HTERT RPE-1 (cell line): ENCODE data around the gene PARVB.

Experiments used
- in situ Hi-C: fragments of 300-500 bp; cut with MboI; formaldehyde crosslinking; loops from 4 replicates; pipeline ENCODE4 v1.14.3; 2020; ENCODE audit warnings: low sequenced_read_pairs

Gene PARVB

DNA sequence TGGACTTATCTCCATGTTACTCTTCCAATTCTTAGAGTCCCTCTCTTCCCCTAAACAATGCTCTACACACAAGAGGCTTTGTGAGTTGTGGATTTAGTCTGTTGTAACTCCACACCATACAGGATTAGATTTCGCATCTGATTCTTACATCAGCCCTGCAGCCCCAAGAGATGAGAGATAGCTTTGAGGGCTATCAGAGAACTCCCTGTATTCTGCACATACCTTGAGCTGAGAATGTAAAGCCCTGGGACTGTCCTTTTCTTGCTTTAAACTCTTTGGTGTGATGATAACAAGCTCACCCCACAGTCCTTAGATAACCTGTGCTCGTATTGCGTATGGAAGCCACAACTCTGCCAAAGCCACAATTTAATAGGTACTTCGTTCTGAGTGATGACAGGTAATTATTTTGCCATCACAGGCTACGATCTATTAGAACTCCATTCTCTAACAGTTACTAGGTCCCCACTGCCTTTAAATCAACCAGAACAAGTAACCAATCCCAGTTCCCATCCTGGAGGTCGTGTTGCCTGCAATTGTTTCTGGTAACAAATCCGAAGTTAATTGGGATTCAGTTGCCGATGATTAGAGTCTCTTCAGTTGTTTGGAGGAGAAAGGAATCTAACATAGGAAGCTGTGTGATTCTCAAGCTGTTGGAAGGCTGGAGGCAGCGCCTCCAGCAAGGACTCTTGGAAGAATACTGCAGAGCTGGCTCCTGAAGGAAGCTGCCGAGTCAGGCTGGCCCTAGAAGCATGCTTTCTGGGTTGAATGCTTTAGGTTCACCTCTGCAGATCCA is 155.3 kb downstream of the PARVB start:
- in situ Hi-C loops = no loop called here

DNA sequence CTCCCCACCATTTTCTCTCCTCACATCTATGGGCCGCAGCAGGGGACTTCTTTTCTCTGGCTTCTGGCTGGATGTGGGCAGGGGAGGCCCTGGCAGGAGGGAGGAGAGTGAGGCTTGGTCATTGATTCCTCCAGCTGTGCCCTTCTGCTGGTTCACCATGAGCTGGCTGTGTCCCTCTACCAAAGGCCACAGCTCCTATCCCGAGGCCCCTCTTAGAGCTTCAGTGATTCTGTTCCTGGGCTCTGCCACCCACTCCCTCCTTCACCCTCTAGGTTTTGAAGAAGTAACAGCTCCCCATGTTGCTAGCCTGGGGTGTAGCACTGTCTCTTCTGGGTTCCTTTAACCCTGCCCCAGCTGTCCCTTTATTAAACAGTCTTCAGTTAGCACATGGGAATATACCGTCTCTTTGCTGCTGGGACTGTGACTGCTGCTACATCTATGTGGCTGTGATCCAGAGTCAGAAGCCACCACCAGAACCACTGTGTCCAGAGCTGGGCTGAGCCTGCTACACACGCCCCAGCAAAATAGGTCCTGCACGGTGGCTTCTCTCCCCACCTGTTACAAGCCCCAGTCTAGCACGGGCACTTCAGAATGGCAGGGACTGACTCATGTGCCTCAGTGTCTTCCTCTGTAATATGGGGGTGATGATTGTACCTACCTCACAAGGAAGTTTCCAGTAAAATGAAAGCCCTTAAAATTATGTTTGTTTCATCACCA is 156.0 kb downstream of the PARVB start:
- in situ Hi-C loops = no loop called here

- in situ Hi-C loops = no loop called here
These were observed 156.6 kb downstream of the PARVB start, which contains the start of gene PARVG for GRCh38 chr22:44180706-44181032. Gene PARVG (plus strand): TSS chr22:44180925. CDS start chr22:44183330, 2,405 bp downstream.

GRCh38 chr22:44181033-44181911 is 157.2 kb downstream of the PARVB start:
- in situ Hi-C loops = no loop called here

DNA sequence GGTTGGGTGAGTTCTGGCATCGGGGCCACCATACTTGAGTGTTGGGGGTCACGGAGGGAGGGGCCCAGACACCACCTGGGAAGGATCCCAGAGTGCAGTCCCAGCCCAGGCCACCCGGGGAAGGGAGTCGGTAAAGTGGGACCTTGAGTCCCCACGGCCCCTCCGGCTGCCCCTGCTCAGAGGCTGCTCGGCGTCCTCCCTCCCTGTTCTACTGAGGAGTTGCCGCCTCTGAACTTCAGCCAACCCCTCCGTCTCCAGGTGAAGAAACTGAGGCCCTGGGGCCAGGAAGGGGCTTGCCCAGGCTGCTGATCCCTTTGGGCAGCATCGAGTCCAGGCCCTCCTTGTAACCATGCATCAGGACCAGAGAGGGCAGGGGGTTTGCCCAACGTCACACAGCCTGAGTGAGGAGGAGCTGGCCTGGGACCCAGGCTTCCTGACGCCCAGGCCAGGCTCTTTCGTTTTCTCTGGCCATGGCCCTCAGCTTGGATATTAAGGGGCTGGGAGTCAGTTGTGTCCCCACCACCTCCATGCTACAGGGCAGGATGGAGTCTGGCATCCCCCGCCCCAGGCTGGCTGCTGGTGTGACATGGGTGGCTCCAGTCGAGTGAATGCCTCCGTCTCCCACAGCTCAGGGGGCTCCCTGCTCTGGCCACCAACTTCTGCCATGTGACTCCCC is 157.9 kb downstream of the PARVB start:
- in situ Hi-C loops = no loop called here

- in situ Hi-C loops = no loop called here
These were observed 158.6 kb downstream of the PARVB start for GRCh38 chr22:44182588-44183286.

DNA sequence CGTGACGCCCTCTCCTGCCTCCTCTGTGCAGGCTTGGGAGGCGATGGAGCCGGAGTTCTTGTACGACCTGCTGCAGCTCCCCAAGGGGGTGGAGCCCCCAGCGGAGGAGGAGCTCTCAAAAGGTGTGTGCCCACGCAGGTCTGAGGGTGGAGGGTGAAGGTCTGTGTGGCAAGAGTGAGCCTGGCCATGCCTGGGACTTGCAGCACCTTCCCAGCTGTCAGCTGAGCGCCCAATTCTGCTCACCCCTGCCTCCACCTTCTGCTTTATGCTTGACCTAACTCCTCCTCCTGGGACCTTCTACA is 159.1 kb downstream of the PARVB start:
- in situ Hi-C loops = no loop called here

DNA sequence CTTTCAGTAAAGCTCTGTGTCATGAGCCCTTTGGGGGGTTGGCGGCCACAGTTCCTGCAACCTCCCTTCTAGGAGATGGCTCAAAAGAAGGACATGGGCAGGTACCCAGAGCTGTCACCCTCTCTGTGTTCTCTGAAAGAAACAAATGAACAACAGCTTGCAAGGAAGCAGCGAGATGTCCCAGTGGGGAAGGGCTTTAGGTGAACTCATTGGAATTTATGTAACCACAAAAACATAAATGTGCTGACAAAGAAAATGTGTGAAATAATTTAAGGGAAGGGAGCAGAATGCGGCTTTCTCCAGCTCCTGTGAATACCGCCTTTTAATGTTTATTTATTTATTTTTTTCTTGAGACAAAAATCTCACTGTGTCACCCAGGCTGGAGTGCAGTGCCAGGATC is 159.9 kb downstream of the PARVB start:
- in situ Hi-C loops = no loop called here

- in situ Hi-C loops = no loop called here
These were observed 161.4 kb downstream of the PARVB start for GRCh38 chr22:44185237-44186120.

GRCh38 chr22:44186121-44186510 is 162.0 kb downstream of the PARVB start:
- in situ Hi-C loops = no loop called here

DNA sequence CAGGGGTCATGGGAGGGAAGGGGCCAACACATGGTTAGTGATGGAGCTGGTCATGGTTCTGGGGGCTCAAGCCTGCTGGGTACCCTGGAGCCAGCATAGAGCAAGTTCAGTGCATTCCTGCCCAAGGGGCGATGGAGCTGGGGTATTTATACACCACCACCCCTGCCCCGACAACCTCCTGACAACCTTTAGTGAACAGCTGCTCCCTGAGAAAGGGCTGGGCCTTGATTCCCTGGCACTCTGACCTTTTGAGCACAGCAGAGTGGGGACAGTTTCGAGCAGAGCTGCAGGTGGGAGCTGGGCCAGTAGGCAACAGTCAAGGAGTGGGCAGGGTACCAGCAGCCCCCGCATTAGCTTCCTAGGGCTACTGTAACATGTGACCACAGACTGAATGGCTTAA is 162.6 kb downstream of the PARVB start:
- in situ Hi-C loops = no loop called here

DNA sequence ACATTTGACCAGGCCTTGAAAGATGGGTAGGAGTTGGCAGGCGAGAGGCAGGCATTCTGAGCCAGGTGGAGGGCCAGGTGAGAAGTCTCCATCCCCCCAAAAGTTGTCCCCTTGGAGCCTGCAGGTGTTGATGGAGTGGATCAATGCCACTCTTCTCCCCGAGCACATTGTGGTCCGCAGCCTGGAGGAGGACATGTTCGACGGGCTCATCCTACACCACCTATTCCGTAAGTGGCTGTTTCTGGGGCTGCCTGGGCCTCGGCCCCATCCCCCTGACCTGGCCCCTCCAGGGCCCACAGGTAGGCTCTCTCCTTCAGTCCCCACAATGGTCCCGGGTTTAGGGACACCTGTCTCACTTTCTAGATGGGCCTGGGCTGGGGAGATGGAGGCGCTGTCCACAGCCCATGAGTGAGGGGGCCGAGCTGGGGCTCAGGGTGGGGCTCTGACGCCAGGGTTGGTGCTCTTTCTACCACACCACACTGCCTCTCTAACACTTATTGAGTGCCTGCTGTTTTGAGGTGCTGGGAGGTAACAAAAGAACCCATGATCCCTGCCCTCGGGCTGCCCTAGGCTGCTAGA is 163.6 kb downstream of the PARVB start:
- in situ Hi-C loops = no loop called here

GRCh38 chr22:44188316-44188715 is 164.2 kb downstream of the PARVB start:
- in situ Hi-C loops = no loop called here

- in situ Hi-C loops = no loop called here
These were observed 165.0 kb downstream of the PARVB start for GRCh38 chr22:44188986-44189630.

- in situ Hi-C loops = no loop called here
These were observed 166.4 kb downstream of the PARVB start for GRCh38 chr22:44190381-44190976.

GRCh38 chr22:44191036-44191454 is 166.9 kb downstream of the PARVB start:
- in situ Hi-C loops = no loop called here

DNA sequence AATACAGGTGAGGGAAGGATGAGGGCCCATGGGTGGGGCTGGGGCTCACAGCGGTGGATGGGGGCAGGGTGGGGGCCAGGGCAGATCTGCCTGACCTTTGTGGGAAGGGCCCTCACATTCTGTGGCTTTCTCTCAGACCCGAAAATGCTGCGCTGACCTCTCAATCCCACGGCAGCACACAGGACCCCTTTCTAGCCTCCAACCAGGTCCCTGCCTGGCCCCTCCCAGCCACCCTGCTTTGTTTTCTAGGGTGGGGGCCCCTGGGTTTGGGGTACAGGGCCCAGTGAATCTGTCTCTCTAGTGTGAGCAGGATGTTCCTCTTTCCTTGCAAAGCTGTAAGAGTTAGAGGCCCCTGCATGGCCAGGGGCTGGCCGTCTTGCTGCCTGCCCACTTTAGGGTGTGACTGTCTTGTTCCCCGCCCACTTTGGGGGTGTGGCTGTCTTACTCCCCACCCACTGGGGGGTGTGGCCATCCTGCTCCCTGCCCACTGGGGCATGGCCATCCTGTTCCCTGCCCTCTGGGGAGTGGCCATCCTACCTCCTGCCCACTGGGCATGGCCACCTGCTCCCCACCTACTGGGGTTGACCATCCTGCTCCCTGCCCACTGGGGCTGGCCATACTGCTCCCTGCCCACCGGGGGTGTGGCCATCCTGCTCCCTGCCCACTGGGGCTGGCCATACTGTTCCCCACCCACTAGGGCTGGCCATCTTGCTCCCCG is 168.2 kb downstream of the PARVB start:
- in situ Hi-C loops = no loop called here
